ENCODE data around the gene IFITM5.

DNA sequence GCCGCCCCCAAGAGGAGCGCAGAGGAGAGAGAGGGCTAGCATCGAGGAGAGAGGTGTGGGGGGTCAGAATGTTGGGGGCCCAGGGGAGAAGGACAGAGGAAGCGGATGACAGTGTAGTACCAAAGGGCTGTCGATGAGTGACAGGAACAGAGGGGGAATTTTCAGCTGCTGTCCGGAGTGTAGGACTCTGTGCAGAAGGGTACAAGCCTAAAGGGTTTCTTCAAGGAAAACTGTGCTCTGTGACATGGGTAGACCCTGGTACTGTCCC lies 26.5 kb downstream of the IFITM5 start:
- TF ChIP-seq, protein P1, sequence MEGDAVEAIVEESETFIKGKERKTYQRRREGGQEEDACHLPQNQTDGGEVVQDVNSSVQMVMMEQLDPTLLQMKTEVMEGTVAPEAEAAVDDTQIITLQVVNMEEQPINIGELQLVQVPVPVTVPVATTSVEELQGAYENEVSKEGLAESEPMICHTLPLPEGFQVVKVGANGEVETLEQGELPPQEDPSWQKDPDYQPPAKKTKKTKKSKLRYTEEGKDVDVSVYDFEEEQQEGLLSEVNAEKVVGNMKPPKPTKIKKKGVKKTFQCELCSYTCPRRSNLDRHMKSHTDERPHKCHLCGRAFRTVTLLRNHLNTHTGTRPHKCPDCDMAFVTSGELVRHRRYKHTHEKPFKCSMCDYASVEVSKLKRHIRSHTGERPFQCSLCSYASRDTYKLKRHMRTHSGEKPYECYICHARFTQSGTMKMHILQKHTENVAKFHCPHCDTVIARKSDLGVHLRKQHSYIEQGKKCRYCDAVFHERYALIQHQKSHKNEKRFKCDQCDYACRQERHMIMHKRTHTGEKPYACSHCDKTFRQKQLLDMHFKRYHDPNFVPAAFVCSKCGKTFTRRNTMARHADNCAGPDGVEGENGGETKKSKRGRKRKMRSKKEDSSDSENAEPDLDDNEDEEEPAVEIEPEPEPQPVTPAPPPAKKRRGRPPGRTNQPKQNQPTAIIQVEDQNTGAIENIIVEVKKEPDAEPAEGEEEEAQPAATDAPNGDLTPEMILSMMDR (IDR thresholded peaks at IDR 0.05): no peak
- TF ChIP-seq POLR2A (IDR thresholded peaks at IDR 0.05): no peak

All from ovary (tissue), 3 donors.